GM19467 (cell line): Measurements from ENCODE around the gene CAPN5.

ENCODE experiments used
- ATAC-seq: cut with Tn5 transposase; IDR thresholded peaks from one replicate; pipeline ENCODE4 v1.9.1; 2021; ENCODE audit warnings: mild to moderate bottlenecking, moderate library complexity; ENCODE audit not compliant: unreplicated experiment

CAPN5 gene

GRCh38 chr11:77144857-77145428 is 78.2 kb downstream of the CAPN5 start:
- no peak for ATAC-seq

GRCh38 chr11:77146261-77147035 is 79.7 kb downstream of the CAPN5 start:
- ATAC-seq, result no peak

DNA sequence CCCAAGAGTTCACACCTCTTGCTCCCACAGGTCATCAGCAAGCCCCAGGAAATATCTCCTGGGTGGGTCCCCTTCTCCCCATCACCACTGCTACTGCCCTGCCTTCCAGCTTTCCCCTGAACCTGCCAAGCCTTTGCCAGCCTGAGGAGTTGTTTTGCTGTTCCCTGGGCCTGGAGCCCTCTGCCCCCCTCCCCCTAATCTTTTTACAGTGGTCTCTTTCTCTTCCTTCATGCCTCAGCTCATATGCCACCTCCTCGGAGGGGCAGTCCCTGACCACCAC is 80.2 kb downstream of the CAPN5 start:
- no peak for ATAC-seq

DNA sequence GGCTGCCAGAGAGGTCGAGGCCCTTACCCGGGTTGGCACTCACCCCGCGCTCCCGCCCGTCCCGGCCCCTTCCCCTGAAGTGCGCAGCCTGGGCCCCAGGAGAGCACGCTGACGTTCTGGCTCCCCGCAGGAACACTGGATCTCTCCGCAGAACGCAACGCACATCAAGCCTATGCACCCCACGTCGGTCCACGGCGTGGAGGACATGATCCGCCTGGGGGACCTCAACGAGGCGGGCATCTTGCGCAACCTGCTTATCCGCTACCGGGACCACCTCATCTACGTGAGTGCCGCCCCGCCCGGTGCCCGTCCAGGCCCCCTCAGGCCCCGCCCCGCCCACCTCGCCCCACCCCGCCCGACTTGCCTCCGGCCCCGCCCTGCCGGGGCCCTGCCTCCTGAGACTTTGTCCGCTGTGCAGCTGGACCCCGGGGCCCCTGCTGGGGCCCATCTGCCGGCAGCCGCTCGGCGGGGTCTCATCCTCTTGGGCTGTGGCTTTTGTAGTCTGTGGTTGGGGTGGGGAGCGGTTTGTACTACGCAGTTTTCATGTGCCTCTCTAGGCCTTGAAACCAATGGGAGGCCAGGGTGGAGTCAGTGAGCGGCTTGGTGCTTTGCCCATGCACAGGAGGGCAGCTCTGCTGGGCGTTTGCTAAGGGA is 81.0 kb downstream of the CAPN5 start:
- ATAC-seq, result no peak

DNA sequence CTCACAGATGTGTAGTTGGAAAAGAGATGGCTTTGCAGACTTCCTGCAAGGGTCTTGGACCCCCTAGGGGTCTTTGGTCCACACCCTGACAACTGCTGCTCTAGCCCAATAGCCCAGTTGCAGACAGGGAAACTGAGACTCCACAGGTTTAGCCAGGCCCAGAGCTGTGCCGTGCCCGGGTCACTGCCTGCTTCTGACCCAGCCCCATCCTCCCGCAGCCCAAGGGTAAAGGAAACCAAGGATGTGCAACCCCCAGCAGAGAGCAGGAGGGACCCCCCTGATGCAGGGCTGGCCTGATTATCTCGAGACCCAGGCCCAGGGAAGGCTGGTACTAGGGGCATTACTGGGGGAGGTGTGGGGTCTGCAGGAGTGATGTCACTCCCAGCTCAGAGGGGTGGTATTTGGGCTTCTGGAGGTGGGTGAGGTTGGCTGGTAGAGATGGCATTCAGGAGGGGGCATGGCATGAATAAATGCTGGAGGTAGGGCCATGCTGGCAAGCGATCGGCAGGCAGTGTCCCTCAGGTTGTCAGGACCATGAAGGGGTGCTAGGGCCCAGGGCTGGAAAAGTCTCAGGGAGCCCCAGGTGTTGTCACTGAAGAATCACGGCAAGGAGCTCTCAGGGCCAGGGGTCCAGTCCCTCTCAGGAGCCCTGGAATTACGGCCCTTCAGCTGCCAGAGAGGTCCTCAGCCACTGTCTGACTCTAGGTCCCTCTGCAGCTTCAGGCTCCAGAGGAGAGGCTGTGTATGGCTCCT is 82.4 kb downstream of the CAPN5 start:
- no peak for ATAC-seq

- ATAC-seq, result no peak
Observed at GRCh38 chr11:77149716-77150392, 83.1 kb downstream of the CAPN5 start.

- no peak for ATAC-seq
Observed at GRCh38 chr11:77150836-77151235, 84.1 kb downstream of the CAPN5 start.

DNA sequence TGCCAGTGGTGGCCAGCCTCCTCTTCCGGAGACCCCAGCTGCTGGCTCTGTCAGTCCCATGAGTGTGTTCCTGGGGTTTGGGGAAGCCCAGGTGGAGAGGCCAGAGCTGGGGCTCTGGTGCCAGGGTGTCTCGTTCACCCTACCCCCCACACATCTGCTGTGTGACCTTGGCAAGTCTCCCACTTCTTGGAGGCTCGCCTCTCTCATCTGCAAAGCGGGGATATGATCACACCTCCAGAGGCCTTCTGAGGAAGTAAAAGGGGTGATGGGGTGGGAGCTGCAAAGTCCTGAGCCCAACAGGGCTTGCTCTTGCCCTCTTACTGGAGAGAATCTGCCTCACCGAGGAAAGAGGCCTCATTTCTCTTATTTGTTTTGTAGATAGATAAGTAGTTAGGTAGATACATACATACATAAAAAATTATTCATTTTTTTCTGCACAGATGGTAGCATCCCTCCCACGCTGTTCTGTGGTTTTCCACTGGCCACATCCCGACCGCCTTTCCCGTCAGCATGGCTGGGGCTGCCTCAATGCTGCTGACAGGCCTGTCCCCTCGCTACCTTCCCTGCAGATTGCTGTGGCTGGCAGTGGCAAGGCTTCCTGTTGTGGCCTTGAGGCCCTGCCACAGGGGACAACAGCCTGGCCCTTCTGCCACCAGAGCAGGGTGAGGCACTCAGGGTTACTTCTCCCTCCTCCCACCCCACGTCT is 85.2 kb downstream of the CAPN5 start:
- no peak for ATAC-seq

DNA sequence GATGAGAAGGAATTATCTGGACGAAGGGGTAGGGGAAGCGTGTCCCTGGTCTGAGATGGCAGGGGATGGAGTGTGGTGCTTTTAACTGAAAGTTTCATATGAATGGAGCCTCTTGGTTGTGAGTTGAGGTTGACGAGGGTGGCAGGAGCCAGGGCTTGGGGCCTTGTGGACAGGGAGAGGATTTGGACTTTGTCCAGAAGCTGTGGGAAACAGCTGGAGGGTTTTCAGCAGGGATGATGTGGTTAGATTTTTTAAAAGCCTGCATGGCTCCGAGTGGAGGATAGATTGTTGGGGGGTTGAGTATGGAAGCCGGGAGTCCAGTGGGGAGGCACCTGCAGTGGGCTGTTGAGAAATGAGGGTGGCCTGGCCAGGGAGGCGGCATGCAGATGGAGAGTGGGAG is 86.1 kb downstream of the CAPN5 start:
- no peak for ATAC-seq

DNA sequence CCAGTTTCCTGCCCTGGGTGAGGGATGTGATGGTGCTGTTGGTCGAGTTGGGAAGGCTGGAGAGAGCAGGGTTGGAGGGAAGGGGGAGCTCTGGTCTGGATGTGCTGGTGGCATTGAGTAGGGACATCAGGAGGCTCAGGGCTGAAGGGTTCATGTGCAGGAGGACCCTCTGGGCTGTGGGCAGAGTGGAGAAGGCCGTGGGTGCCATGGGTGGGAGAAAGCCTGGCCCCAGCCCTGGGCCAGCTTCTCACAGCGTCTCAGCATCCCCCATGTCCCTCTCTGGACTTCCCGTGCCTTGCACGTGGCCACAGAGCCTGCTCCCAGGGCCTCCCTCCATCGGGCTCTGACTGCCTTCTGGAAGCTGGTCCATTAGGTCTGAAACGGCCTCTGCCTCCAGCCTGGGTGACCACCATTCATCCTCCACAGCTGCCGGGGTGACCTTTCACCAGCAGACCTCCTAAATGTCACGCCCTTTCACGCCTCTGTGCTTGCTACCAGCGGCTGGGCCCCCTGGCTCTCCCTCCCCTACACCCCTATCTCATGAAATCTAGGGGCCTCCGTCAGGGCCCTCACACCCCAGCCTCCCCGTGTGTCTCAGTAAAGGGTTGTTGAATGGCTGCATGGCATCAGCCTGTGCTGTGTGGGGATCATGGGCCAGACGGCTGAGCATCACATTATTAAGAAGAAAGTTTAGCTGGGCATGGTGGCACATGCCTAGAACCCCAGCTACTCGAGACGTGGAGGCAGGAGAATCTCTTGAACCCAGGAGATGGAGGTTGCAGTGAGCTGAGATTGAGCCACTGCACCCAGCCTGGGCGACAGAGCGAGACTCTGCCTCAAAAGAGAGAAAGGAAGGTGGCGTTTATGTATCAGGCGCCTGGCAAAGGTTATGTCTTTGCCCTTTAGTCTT is 86.8 kb downstream of the CAPN5 start:
- no peak for ATAC-seq

- ATAC-seq, result no peak
Observed at GRCh38 chr11:77154381-77155081, 87.8 kb downstream of the CAPN5 start.

GRCh38 chr11:77155082-77155475 is 88.3 kb downstream of the CAPN5 start:
- ATAC-seq, result no peak

DNA sequence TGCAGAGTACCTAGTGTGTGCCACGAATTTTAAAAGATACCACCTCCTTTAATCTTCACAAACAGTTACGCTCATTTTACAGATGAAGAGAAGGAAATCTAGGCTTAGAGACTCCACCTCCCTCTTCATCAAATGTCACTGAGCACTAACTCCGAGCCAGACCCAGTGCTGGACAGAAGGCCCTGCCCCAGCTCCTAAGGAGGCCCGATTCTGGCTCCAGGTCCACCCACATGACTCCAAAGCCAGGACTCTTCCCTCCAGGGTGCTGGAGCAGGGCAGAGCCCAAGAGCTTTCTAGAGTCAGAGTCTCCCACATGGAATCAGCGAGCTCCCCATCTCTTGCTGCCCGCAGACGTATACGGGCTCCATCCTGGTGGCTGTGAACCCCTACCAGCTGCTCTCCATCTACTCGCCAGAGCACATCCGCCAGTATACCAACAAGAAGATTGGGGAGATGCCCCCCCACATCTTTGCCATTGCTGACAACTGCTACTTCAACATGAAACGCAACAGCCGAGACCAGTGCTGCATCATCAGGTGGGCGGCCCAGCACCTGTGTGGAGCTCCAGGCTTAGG is 88.9 kb downstream of the CAPN5 start:
- no peak for ATAC-seq

- ATAC-seq, result no peak
Observed at GRCh38 chr11:77156396-77157195, 89.8 kb downstream of the CAPN5 start.

DNA sequence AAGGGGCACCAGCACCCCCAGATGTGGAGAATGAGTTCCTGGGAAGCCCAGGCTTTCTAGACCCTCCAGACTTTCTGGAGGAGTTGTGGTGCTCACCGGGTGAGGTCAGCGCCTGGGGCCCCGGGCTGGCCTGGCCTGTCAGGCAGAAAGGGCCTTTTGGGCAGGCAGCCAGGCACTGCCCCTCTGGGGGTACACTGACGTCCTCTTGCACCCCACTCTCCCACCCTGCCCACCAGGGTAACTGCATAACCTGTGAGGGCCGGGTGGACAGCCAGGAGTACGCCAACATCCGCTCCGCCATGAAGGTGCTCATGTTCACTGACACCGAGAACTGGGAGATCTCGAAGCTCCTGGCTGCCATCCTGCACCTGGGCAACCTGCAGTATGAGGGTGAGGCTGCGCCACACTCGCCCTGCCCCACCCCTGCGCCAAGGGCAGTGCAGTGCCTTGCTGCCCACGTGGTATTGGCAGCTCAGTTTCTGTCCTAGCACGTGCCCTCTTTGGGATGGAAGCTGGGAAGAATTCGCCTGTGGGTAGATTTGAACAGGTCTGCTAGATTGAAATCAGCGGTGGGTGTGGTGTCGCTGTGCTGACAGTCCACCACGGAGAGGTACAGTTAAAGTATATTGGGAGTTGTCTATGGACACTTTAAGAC is 91.4 kb downstream of the CAPN5 start:
- no peak for ATAC-seq

- no peak for ATAC-seq
Observed at GRCh38 chr11:77159219-77159936, 92.6 kb downstream of the CAPN5 start.
